Ramos (cell line): ENCODE data around the gene HEMK1.

ENCODE experiments used
- in situ Hi-C: fragments of 300-500 bp; cut with MboI; formaldehyde crosslinking; loops from one replicate; pipeline ENCODE4 v1.14.3; 2022; ENCODE audit warnings: low sequenced_read_pairs; ENCODE audit not compliant: unreplicated experiment

The HEMK1 gene

GRCh38 chr3:50542177-50543034 is 26.9 kb upstream of the HEMK1 start:
- in situ Hi-C loops: no loop called here

- in situ Hi-C loops: no loop called here
Observed at GRCh38 chr3:50545781-50546180, 23.5 kb upstream of the HEMK1 start.

DNA sequence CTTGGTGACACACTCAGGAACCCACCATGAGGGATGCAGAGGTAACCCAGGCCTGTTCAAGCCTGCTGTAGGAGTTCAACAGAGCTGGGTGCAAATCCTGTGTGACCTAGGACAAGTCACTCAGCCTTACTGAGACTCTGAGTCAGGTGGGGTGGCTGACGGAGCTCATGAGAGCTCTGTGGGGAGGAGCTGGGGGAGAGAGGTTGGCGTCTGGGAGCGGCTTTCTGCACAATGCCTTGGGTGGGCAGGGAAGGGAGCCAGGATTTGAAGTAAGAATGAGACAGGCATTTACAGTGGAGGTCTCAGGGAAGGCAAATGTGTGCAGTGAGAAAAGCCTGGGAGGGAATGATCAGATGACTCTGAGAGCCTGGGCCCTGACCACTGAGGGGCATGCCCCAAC is 20.1 kb upstream of the HEMK1 start:
- in situ Hi-C loops: no loop called here

DNA sequence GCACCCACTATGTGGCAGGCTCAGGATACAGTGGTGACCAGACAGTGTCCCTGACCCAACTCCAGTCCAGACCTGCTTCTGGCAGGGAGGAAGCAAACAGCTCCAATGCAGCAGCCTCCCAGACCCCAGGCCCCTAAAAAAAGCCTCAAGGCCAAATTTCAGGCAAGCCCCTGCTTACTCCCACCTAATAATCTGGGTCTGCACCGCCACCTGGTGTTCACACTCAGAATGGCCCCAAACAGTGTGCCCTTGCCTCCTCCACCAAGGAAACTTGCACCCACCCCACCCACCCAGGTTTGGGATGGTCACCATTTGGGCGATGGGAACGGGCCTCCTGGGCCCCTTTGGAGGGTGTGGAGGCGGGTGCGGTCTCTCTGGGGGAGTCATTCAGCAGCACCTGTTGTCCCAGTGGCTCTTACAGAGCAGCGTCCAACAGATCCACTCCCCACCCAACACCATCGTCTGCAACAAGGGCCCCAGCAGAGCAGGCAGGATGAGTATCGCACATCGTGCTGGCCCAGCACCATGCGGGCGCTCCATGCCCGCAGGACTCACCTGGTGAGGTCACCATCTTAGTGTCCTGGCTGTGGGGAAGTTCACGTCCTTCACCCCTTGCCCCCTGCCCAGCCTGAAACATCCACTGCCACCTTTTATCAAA is 19.1 kb upstream of the HEMK1 start:
- in situ Hi-C loops: no loop called here

GRCh38 chr3:50551054-50551659 is 18.2 kb upstream of the HEMK1 start:
- in situ Hi-C loops: no loop called here

- in situ Hi-C loops: no loop called here
Observed at GRCh38 chr3:50551681-50552435, 17.5 kb upstream of the HEMK1 start.

- in situ Hi-C loops: no loop called here
Observed at GRCh38 chr3:50552598-50552997, 16.7 kb upstream of the HEMK1 start.

GRCh38 chr3:50554553-50554952 is 14.8 kb upstream of the HEMK1 start:
- in situ Hi-C loops: no loop called here

DNA sequence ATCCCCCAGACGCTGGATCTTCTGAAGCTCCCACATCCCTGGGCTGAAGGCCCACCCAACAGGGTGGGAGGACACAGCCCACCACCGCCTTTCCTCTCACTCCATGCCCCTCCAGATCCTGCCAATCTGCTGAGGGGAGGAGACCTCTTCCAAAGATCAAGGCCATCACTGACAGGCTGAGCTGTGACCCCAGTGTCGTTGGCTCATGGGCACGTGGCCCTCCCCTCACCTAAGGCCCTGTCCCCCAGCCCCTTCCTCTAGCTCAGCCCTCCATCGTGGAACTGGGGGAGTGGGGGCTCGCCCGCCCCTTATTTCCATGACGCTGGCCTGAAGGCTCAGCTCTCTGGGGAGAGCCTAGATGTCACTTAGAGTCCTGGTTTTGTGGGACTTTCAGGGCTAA is 12.2 kb upstream of the HEMK1 start:
- in situ Hi-C loops: no loop called here

- in situ Hi-C loops: no loop called here
Observed at GRCh38 chr3:50557915-50558314, 11.4 kb upstream of the HEMK1 start.

- in situ Hi-C loops: no loop called here
Observed at GRCh38 chr3:50559702-50560101, 9.6 kb upstream of the HEMK1 start.

- in situ Hi-C loops: no loop called here
Observed at GRCh38 chr3:50562861-50563260, 6.5 kb upstream of the HEMK1 start.

- in situ Hi-C loops: no loop called here
Observed at GRCh38 chr3:50563867-50564266, 5.5 kb upstream of the HEMK1 start.

DNA sequence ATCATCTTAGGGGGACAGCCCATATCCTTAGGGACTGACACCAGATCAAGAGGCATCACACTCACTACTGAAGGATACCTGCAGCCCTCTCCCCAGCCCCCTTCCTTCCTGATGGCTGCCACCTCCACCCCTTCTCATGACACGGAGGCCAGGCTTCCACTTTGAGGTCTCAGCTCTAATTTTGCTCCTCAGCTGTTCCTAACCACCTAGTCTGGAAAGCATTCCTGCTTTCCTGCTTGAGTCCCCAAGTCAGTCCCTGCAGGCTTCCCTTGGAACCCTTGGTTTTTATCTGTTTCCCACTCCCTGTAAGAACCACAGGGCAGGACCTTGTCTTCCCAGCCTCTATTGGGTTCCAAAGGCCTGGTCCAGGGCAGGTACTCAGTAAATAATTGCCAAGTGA is 5.0 kb upstream of the HEMK1 start:
- in situ Hi-C loops: no loop called here

- in situ Hi-C loops: no loop called here
Observed at GRCh38 chr3:50567011-50567385, 2.3 kb upstream of the HEMK1 start.

DNA sequence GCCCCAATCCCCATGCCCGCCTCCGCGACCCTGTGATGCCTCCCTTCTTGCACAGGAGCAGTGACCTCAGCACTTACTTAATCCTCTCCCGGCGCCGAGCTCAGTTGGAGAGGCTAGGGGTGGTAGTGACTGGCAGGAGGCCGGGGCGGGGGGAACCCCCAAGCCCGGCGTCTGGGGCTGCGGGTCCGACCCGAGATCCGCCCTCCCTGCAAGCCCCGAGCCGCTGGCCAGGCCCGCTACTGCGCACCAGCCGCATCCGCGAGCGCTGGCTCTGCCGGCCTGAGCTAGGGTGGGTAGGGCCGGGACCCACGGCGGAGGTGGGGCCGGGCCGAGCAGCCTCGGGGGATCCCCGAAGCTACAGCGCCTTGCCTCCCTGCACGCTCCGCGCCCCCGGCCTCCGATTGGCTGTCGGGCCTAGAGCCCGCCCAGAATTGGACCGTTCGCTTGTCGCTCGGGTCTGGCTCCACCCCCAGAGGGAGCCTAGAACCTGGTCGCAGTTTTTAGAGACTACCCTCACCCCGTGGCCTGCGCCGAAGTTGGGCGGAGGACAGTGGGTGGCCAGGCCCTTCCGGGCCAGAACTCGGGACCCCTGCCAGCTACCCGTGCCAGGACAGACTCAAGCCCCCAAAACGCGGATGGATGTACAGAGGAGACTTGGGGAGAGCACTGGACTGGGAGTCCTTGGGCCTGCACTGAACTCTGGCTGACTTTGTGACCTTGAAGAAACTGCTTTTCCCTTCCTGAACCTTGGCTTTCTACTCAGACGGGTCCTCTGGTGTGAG is 1.7 kb upstream of the HEMK1 start, which contains the start of gene C3orf18:
TSS of gene C3orf18 (minus strand) at position 362 of the 782 bp plus-strand sequence. CDS start 2,048 bp downstream, outside the sequence.
- in situ Hi-C loops: no loop called here

DNA sequence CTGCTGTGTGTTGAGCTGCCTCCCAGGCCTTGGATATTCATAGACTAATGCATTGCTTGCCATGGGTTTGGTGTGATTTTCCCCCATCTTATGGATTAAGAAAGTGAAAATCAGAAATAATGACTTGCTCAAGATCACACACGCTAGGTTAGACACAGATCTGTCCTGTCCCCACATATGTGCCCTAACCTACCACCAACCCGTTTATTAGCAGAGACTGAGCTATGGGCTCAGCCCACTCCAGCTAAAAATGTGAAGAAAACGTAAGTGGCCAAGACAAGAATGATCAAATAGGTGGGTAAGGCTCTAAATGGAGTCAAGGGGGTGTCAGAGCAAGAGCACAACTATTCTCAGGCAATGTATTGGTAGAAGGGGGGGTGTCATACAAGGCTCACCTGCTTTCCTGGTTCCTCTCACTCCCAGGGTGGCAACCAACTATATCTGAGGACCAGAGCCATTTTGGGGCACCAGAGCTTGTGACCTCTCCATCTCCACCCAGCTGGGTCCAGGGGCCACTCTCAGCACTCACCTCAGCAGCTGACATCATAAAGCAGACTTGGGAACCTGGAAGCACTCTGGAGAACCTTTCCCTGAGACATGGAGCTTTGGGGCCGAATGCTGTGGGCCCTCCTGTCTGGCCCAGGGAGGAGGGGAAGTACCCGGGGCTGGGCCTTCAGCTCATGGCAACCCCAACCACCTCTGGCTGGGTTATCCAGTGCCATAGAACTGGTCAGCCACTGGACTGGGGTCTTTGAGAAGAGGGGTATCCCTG is 1.4 kb downstream of the HEMK1 start:
- in situ Hi-C loops: no loop called here

GRCh38 chr3:50571486-50571885 is 2.2 kb downstream of the HEMK1 start:
- in situ Hi-C loops: no loop called here

GRCh38 chr3:50572158-50572557 is 2.8 kb downstream of the HEMK1 start:
- in situ Hi-C loops: no loop called here
